Measurements from ENCODE around the gene PLA2G15. TPM values are rescaled to one million over a fixed set of nuclear protein-coding genes. Genes with fewer than 3 reads are reported as not detected.

PLA2G15 gene
- total RNA-seq, 1 experiment from 2014 or later: 10.2 TPM

- H3K27ac Mint-ChIP-seq: peak overlapping the region; percentile 23; the same call in 1 of the 2 replicates
- ATAC-seq (no peak), DNase-seq (ENCODE audit: low spot score) (no peak)
- TF ChIP-seq KAT7 (CRISPR knock-in tag; IDR thresholded peaks at IDR 0.05; ENCODE audit: borderline replicate concordance): no peak
- TF ChIP-seq TEAD4 (CRISPR knock-in tag; IDR thresholded peaks at IDR 0.05): no peak
- no peak for TF ChIP-seq ERG (CRISPR knock-in tag; IDR thresholded peaks at IDR 0.05)
- TF ChIP-seq MLX (CRISPR knock-in tag; IDR thresholded peaks at IDR 0.05): no peak
- no peak for TF ChIP-seq IRF2 (CRISPR knock-in tag; IDR thresholded peaks at IDR 0.05; ENCODE audit: borderline replicate concordance, low read depth)
- TF ChIP-seq TEAD1 (CRISPR knock-in tag; IDR thresholded peaks at IDR 0.05): no peak
- no peak for TF ChIP-seq CBFB (CRISPR knock-in tag; IDR thresholded peaks at IDR 0.05; ENCODE audit: low read depth)
- TF ChIP-seq ZNF671 (CRISPR knock-in tag; IDR thresholded peaks at IDR 0.05): no peak
- TF ChIP-seq HMGA2 (CRISPR knock-in tag; IDR thresholded peaks at IDR 0.05): no peak
- no peak for TF ChIP-seq TCF7 (CRISPR knock-in tag; IDR thresholded peaks at IDR 0.05; ENCODE audit: low read depth)
- no peak for TF ChIP-seq ZNF121 (CRISPR knock-in tag; IDR thresholded peaks at IDR 0.05)
- TF ChIP-seq JUN (CRISPR knock-in tag; IDR thresholded peaks at IDR 0.05): no peak
- TF ChIP-seq, protein P1, sequence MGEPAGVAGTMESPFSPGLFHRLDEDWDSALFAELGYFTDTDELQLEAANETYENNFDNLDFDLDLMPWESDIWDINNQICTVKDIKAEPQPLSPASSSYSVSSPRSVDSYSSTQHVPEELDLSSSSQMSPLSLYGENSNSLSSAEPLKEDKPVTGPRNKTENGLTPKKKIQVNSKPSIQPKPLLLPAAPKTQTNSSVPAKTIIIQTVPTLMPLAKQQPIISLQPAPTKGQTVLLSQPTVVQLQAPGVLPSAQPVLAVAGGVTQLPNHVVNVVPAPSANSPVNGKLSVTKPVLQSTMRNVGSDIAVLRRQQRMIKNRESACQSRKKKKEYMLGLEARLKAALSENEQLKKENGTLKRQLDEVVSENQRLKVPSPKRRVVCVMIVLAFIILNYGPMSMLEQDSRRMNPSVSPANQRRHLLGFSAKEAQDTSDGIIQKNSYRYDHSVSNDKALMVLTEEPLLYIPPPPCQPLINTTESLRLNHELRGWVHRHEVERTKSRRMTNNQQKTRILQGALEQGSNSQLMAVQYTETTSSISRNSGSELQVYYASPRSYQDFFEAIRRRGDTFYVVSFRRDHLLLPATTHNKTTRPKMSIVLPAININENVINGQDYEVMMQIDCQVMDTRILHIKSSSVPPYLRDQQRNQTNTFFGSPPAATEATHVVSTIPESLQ (CRISPR knock-in tag; IDR thresholded peaks at IDR 0.05): no peak
- TF ChIP-seq NR1H2 (CRISPR knock-in tag; IDR thresholded peaks at IDR 0.05): no peak
- TF ChIP-seq ETV6 (CRISPR knock-in tag; IDR thresholded peaks at IDR 0.05): no peak
- TF ChIP-seq CDX4 (CRISPR knock-in tag; IDR thresholded peaks at IDR 0.05; ENCODE audit: borderline replicate concordance): no peak
- POLR2A ChIA-PET: no interaction called here
- CTCF ChIA-PET: interaction anchor here (1.4 to 2.8 kb wide), 4 partner anchors 9 to 37 kb away, joined by 4 to 12 read pairs (median 8); partner anchors contain the start of genes PRMT7, SLC7A6 and SLC7A6OS
- H3K27me3 Mint-ChIP-seq (ENCODE audit: low read depth): no peaks in the 10 kb centered on the region
- peaks cover 14% of the 10 kb centered on the region for H3K36me3 Mint-ChIP-seq
- H3K4me3 Mint-ChIP-seq: no peak overlapping the region
- H3K9me3 Mint-ChIP-seq: no peaks in the 10 kb centered on the region
- peaks cover 8% of the 10 kb centered on the region for H3K4me1 Mint-ChIP-seq
Observed at GRCh38 chr16:68273459-68273858, 28.3 kb downstream of the PLA2G15 start.

GRCh38 chr16:68273896-68274295 is 28.7 kb downstream of the PLA2G15 start:
- no peak overlapping the region for H3K27ac Mint-ChIP-seq
- no peak overlapping the region for H3K4me3 Mint-ChIP-seq
- H3K4me1 Mint-ChIP-seq: peaks cover 8% of the 10 kb centered on the region
- H3K27me3 Mint-ChIP-seq (ENCODE audit: low read depth): no peaks in the 10 kb centered on the region
- H3K36me3 Mint-ChIP-seq: peaks cover 14% of the 10 kb centered on the region
- ATAC-seq (no peak), DNase-seq (ENCODE audit: low spot score) (no peak)
- ChIA-PET CTCF (interaction anchor here (1.4 to 2.1 kb wide), 2 partner anchors 10 to 12 kb away, joined by 4 to 8 read pairs; partner anchors contain the start of gene SLC7A6), POLR2A (no interaction called here)
- no peaks in the 10 kb centered on the region for H3K9me3 Mint-ChIP-seq
- TF ChIP-seq, protein P2, sequence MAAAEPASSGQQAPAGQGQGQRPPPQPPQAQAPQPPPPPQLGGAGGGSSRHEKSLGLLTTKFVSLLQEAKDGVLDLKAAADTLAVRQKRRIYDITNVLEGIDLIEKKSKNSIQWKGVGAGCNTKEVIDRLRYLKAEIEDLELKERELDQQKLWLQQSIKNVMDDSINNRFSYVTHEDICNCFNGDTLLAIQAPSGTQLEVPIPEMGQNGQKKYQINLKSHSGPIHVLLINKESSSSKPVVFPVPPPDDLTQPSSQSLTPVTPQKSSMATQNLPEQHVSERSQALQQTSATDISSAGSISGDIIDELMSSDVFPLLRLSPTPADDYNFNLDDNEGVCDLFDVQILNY (CRISPR knock-in tag; IDR thresholded peaks at IDR 0.05): no peak
- no peak for TF ChIP-seq NFE2L1 (CRISPR knock-in tag; IDR thresholded peaks at IDR 0.05)
- TF ChIP-seq, protein P3, sequence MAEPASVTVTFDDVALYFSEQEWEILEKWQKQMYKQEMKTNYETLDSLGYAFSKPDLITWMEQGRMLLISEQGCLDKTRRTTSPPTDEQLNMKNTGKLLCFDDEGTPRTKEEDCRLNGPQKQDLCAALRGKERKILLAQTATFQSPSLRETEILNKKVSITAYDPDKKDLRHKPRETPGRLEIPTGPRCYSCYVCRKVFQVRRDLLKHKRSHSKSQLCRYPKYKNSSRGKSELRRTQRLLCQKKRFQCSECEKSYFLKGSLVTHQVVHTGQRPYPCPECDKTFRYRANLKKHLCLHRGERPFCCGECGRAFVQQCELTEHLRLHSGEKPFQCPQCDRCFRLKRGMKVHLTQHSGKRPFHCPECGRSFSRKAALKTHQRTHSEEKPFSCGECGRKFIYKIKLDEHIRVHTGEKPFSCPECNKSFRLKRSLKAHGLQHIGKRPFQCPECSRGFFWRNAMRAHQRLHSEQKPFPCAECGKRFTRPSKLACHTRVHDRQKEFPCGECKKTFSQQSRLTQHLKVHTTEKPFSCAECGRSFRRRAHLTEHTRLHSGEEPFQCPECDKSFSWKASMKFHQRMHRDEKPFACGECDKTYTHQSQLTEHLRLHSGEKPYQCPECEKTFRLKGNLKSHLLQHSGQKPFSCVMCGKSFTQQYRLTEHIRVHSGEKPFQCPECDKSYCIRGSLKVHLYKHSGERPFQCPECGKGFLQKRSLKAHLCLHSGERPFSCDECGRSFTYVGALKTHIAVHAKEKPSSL (CRISPR knock-in tag; conservative IDR thresholded peaks at IDR 0.05): no peak
- TF ChIP-seq ZNF532 (CRISPR knock-in tag; IDR thresholded peaks at IDR 0.05; ENCODE audit: borderline replicate concordance): no peak
- no peak for TF ChIP-seq GABPB1 (CRISPR knock-in tag; IDR thresholded peaks at IDR 0.05)

All from WTC11 (cell line).